ENCODE data around the gene ZNF579. TPM values are rescaled to one million over a fixed set of nuclear protein-coding genes. Genes with fewer than 3 reads are reported as not detected.

ZNF579 gene
- total and polyA plus RNA-seq, 9 of the 15 experiments (the other 6 are each of a cell fraction or from before 2014, with no cell fraction given) = 0.06 to 15.9 (median 1.6) TPM

- TF ChIP-seq MGA (IDR thresholded peaks at IDR 0.05) (no peak), FIP1L1 (IDR thresholded peaks at IDR 0.05; ENCODE audit: low read depth, low read length, poor library complexity, severe bottlenecking) (no peak), SP2 (IDR thresholded peaks at IDR 0.05; ENCODE audit: extremely low read depth, low read depth, low read length, poor library complexity, severe bottlenecking) (no peak), NR3C1 (CRISPR knock-in tag; IDR thresholded peaks at IDR 0.05) (no peak), ZNF512 (tag; IDR thresholded peaks at IDR 0.05) (no peak), ZNF224 (CRISPR knock-in tag; IDR thresholded peaks at IDR 0.05) (no peak), NR0B1 (IDR thresholded peaks at IDR 0.05; ENCODE audit: partially characterized antibody) (no peak), ZNF212 (CRISPR knock-in tag; IDR thresholded peaks at IDR 0.05) (no peak), ZNF134 (CRISPR knock-in tag; conservative IDR thresholded peaks at IDR 0.05) (no peak), PML (IDR thresholded peaks at IDR 0.05; ENCODE audit: low read length) (no peak)
These were observed 25.2 kb upstream of the ZNF579 start, which contains the start of gene ZNF865 (continued) for GRCh38 chr19:55605637-55606470.

All from K562 (cell line).